K562 (cell line): ENCODE results near the gene ABHD1. TPM values are rescaled to one million over a fixed set of nuclear protein-coding genes. Genes with fewer than 3 reads are reported as not detected.
A peak's percentile ranks its signal among the peaks of the same experiment; 100 is the strongest.

ENCODE experiments used
- ATAC-seq: fragments of 200-7000 bp; cut with Tn5 transposase; 3 replicates; pipeline ENCODE4 v1.9.1; 2020; ENCODE audit warnings: moderate library complexity
- BruUV-seq: library from RNA; stranded (reverse); fragments of 400-500 nt; replicated peaks from 2 replicates; lab custom pipeline; 2021; lab: Mats Ljungman, UMichigan
- CTCF ChIA-PET: fragments of 300-600 bp; formaldehyde crosslinking; extraction: SDS; loops from one replicate; lab custom pipeline; 2021; ENCODE audit warnings: low intra/inter-chr PET ratio; lab: Yijun Ruan, JAX
- POLR2A ChIA-PET: fragments of 300-600, 350-650 bp; sonication (Branson Sonifier 250); formaldehyde crosslinking; extraction: SDS; loops from one replicate; lab custom pipeline; 2021; ENCODE audit warnings: antibody characterized with exemption, inconsistent platforms; lab: Yijun Ruan, JAX
- DNase-seq, 4 experiments: peaks; one replicate each; pipeline versions ENCODE4 v3.0.0 to v3.0.0-alpha.2; 2011 to 2018; ENCODE audit warnings: low spot score in 3 of 4, mixed read lengths in 3 of 4; ENCODE audit errors: extremely low read depth in 1 of 4
- FAIRE-seq: peaks from 2 replicates; lab custom pipeline; 2011; peaks lifted over from hg19 to GRCh38; lab: Jason Lieb, UNC
- H2AFZ ChIP-seq: 2 replicates; pipeline ENCODE4 v1.6.0; 2011; ENCODE audit warnings: low read depth, low read length, control low read depth, inconsistent platforms
- H3K27ac ChIP-seq: fragments of 200-600 bp; 3 replicates; pipeline ENCODE4 v1.8.0; 2011; ENCODE audit warnings: low read depth, mild to moderate bottlenecking, control low read depth, inconsistent platforms, low read length, moderate library complexity, mixed read lengths; ENCODE audit errors: extremely low read depth
- H3K27me3 ChIP-seq, 2 experiments: fragments of 300-600 bp in 1 of 2; 2 replicates in 1 of 2; 3 replicates in 1 of 2; pipeline versions ENCODE4 v1.6.0 to v1.8.0; 2011; ENCODE audit warnings: inconsistent platforms in 2 of 2, low read length in 2 of 2, mild to moderate bottlenecking in 1 of 2, mixed read lengths in 1 of 2, moderate library complexity in 1 of 2; ENCODE audit not compliant: control insufficient read depth in 2 of 2, insufficient read depth in 2 of 2
- H3K36me3 ChIP-seq: fragments of 300-600 bp; 3 replicates; pipeline ENCODE4 v1.8.0; 2011; ENCODE audit warnings: mild to moderate bottlenecking, low read length, inconsistent platforms; ENCODE audit not compliant: control insufficient read depth, insufficient read depth
- H3K4me1 ChIP-seq, 2 experiments: fragments of 200-600 bp in 1 of 2; replicated peaks in 1 of 2; 2 replicates in 1 of 2; 3 replicates in 1 of 2; pipeline versions ENCODE4 v1.5.1 to v1.8.0; 2011; ENCODE audit warnings: inconsistent platforms in 2 of 2, low read length in 2 of 2, mild to moderate bottlenecking in 1 of 2, mixed read lengths in 1 of 2, moderate library complexity in 1 of 2; ENCODE audit not compliant: control insufficient read depth in 2 of 2, insufficient read depth in 2 of 2
- H3K4me2 ChIP-seq: 2 replicates; pipeline ENCODE4 v1.6.1; 2011; ENCODE audit warnings: low read length, control low read depth, inconsistent platforms, mixed read lengths; ENCODE audit not compliant: insufficient read depth
- H3K4me3 ChIP-seq: fragments of 200-600 bp; sonication (generic), shearing (Covaris generic); 2 replicates; pipeline ENCODE4 v1.5.1; 2016; ENCODE audit warnings: control low read depth, inconsistent platforms
- H3K79me2 ChIP-seq: fragments of 200-600 bp; 3 replicates; pipeline ENCODE4 v1.8.0; 2011; ENCODE audit warnings: low read length, inconsistent platforms; ENCODE audit not compliant: control insufficient read depth, insufficient read depth
- H3K9ac ChIP-seq, 2 experiments: 2 replicates each; pipeline versions ENCODE4 v1.6.0 to v1.6.1; 2011; ENCODE audit warnings: low read depth in 2 of 2, low read length in 2 of 2, control low read depth in 1 of 2, inconsistent platforms in 1 of 2, mild to moderate bottlenecking in 1 of 2, mixed read lengths in 1 of 2; ENCODE audit not compliant: insufficient read depth in 1 of 2
- H3K9me1 ChIP-seq: one replicate; pipeline ENCODE4 v1.6.0; 2011; ENCODE audit warnings: inconsistent platforms, mild to moderate bottlenecking, low read length, moderate library complexity; ENCODE audit not compliant: control insufficient read depth, insufficient read depth
- H3K9me3 ChIP-seq: replicated peaks from 2 replicates; pipeline ENCODE4 v1.5.1; 2011; ENCODE audit warnings: low read depth, low read length, inconsistent platforms; ENCODE audit not compliant: control insufficient read depth, insufficient read depth
- H4K20me1 ChIP-seq: replicated peaks from 2 replicates; pipeline ENCODE4 v1.6.1; 2011; ENCODE audit warnings: low read length, inconsistent platforms, mixed read lengths; ENCODE audit not compliant: control insufficient read depth, insufficient read depth
- ASH1L ChIP-seq: fragments of 450-650 bp; IDR thresholded peaks from 2 replicates; pipeline ENCODE4 v1.6.1; 2018; ENCODE audit warnings: borderline replicate concordance, mild to moderate bottlenecking, low read depth; ENCODE audit not compliant: partially characterized antibody
- CC2D1A ChIP-seq: fragments of 450-650 bp; IDR thresholded peaks from 2 replicates; pipeline ENCODE4 v1.6.1; 2017; ENCODE audit warnings: mild to moderate bottlenecking
- E2F3 ChIP-seq: fragments of 250-450 bp; sonication (Bioruptor Pico); IDR thresholded peaks from 2 replicates; pipeline ENCODE4 v1.4.0; 2020; ENCODE audit warnings: mild to moderate bottlenecking
- ELF4 ChIP-seq: fragments of 450-650 bp; formaldehyde crosslinking; IDR thresholded peaks from 2 replicates; pipeline ENCODE4 v1.4.0; 2022; ENCODE audit warnings: missing genetic modification characterization
- FOXJ3 ChIP-seq: sonication (generic); formaldehyde crosslinking; IDR thresholded peaks from 2 replicates; pipeline ENCODE4 v1.4.0; 2020; ENCODE audit warnings: mild to moderate bottlenecking, missing genetic modification reagents
- HES1 ChIP-seq: fragments of 450-650 bp; IDR thresholded peaks from 2 replicates; pipeline ENCODE4 v1.6.1; 2016; ENCODE audit warnings: low read depth, mild to moderate bottlenecking, moderate library complexity
- MCM2 ChIP-seq: fragments of 450-650 bp; IDR thresholded peaks from 2 replicates; pipeline ENCODE4 v1.6.1; 2017; ENCODE audit warnings: low read depth, mild to moderate bottlenecking
- MTA1 ChIP-seq: fragments of 450-650 bp; IDR thresholded peaks from 2 replicates; pipeline ENCODE4 v1.6.1; 2017; ENCODE audit warnings: borderline replicate concordance
- NFIC ChIP-seq: fragments of 450-650 bp; IDR thresholded peaks from 2 replicates; pipeline ENCODE4 v1.6.1; 2017; ENCODE audit warnings: mild to moderate bottlenecking, inconsistent platforms
- SP2 ChIP-seq: IDR thresholded peaks from 2 replicates; pipeline ENCODE4 v1.6.1; 2011; ENCODE audit warnings: mild to moderate bottlenecking, low read depth, low read length, moderate library complexity; ENCODE audit not compliant: poor library complexity, severe bottlenecking; ENCODE audit errors: extremely low read depth
- STAT5B ChIP-seq: fragments of 250-450 bp; sonication (Bioruptor Pico); IDR thresholded peaks from 2 replicates; pipeline ENCODE4 v1.8.0; 2021; ENCODE audit warnings: mild to moderate bottlenecking, inconsistent platforms
- TCF7 ChIP-seq: sonication (generic); IDR thresholded peaks from 2 replicates; pipeline ENCODE4 v1.6.1; 2016; ENCODE audit warnings: antibody characterized with exemption, borderline replicate concordance
- USF1 ChIP-seq: sonication (generic); formaldehyde crosslinking; IDR thresholded peaks from 2 replicates; pipeline ENCODE4 v1.9.0; 2022; ENCODE audit warnings: mild to moderate bottlenecking, missing genetic modification reagents
- ZBTB12 ChIP-seq: fragments of 250-450 bp; sonication (Bioruptor Pico); IDR thresholded peaks from 2 replicates; pipeline ENCODE4 v1.4.0; 2020
- ZC3H4 ChIP-seq: sonication (generic); formaldehyde crosslinking; IDR thresholded peaks from 2 replicates; pipeline ENCODE4 v1.9.0; 2021; ENCODE audit warnings: missing genetic modification reagents, borderline replicate concordance
- ZNF121 ChIP-seq: sonication (generic); formaldehyde crosslinking; conservative IDR thresholded peaks from 2 replicates; pipeline ENCODE4 v1.8.0; 2022; ENCODE audit warnings: missing genetic modification reagents
- ZNF165 ChIP-seq: fragments of 250-450 bp; sonication (Bioruptor Pico); IDR thresholded peaks from 2 replicates; pipeline ENCODE4 v1.4.0; 2020; ENCODE audit warnings: borderline replicate concordance
- WGBS: fragments of 100-300 bp; shearing (Covaris generic); methylation state at CpG from one replicate; pipeline ENCODE4 v1.1.6; 2016; ENCODE audit warnings: low coverage, mixed read lengths; ENCODE audit not compliant: insufficient coverage; ENCODE audit errors: missing lambda C conversion rate; 5-methylcytosine and 5-hydroxymethylcytosine counted together
- in situ Hi-C: fragments of 300-500 bp; cut with MboI; formaldehyde crosslinking; loops from 4 replicates; pipeline ENCODE4 v1.15.0; 2018; ENCODE audit warnings: inconsistent platforms, mixed read lengths
- intact Hi-C: fragments of 100-400 bp; cut with micrococcal nuclease; formaldehyde crosslinking; loops from 2 replicates; pipeline ENCODE4 v1.14.2; 2022
- polyA plus RNA-seq, 8 experiments: library from polyadenylated mRNA; depleted of rRNA in 4 of 8; stranded (reverse) in 5 of 8; unstranded in 3 of 8; fragments of >200 nt; fragmentation: Nextera tagmentation in 2 of 8; fragmentation: Illumina TruSeq in 1 of 8; extraction: Ambion mirVana in 2 of 8; extraction: Trizol in 1 of 8; gene quantifications; 2 replicates each; pipeline versions ENCODE4 v1.2.1 to v1.2.3, GENCODE V29; 2011 to 2014; ENCODE audit warnings: inconsistent platforms in 1 of 8, missing spikeins in 1 of 8
- total RNA-seq, 7 experiments: library from RNA; depleted of rRNA in 6 of 7; stranded (reverse); fragments of >200 nt in 6 of 7; fragmentation: Illumina TruSeq in 2 of 7; extraction: Trizol in 2 of 7; gene quantifications; 2 replicates each; pipeline versions ENCODE4 v1.2.1 to v1.2.3, GENCODE V29; 2011 to 2021; ENCODE audit warnings: low replicate concordance in 1 of 7
- TF ChIP-seq, protein P1 (sequence below): fragments of 200-800 bp; sonication (Bioruptor generic); IDR thresholded peaks from 2 replicates; pipeline ENCODE4 v1.6.1; 2017; ENCODE audit warnings: missing genetic modification characterization, missing compliant biosample characterization

ABHD1 gene
- total and polyA plus RNA-seq, 9 of the 15 experiments (the other 6 are each of a cell fraction or from before 2014, with no cell fraction given): 0.10 to 0.16 (median 0.11) TPM; not detected in 5

- CTCF ChIA-PET: interaction anchor here (2.8 to 3.1 kb wide), 2 partner anchors 95 to 207 kb away, joined by 19 to 27 read pairs; no protein-coding TSS in a partner anchor
- in situ Hi-C loops: loop anchor here (5.0 kb wide), 2 partner anchors 95 to 185 kb away; partner anchors contain the start of gene TRIM54
- TF ChIP-seq E2F3 (CRISPR knock-in tag) (no peak), TCF7 (no peak), STAT5B (CRISPR knock-in tag) (no peak), USF1 (CRISPR knock-in tag) (no peak), CC2D1A (no peak), ZNF165 (CRISPR knock-in tag) (no peak), ZC3H4 (CRISPR knock-in tag) (no peak), MTA1 (no peak), FOXJ3 (CRISPR knock-in tag) (no peak), NFIC (no peak), ZBTB12 (CRISPR knock-in tag) (no peak), ZNF121 (no peak), ELF4 (CRISPR knock-in tag) (no peak), ASH1L (no peak), HES1 (no peak), SP2 (no peak), MCM2 (no peak)
- TF ChIP-seq, protein P1, sequence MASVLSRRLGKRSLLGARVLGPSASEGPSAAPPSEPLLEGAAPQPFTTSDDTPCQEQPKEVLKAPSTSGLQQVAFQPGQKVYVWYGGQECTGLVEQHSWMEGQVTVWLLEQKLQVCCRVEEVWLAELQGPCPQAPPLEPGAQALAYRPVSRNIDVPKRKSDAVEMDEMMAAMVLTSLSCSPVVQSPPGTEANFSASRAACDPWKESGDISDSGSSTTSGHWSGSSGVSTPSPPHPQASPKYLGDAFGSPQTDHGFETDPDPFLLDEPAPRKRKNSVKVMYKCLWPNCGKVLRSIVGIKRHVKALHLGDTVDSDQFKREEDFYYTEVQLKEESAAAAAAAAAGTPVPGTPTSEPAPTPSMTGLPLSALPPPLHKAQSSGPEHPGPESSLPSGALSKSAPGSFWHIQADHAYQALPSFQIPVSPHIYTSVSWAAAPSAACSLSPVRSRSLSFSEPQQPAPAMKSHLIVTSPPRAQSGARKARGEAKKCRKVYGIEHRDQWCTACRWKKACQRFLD (CRISPR knock-in tag): no peak
Observed at GRCh38 chr2:27096748-27097297, 26.8 kb upstream of the ABHD1 start.

More at GRCh38 chr2:27096748-27097297, 26.8 kb upstream of the ABHD1 start:
- WGBS: 52% methylated on average over 3 of the region's 3 CpGs
- BruUV-seq: no TSS peak
- H4K20me1 ChIP-seq: no peaks in the 10 kb centered on the region
- no peaks in the 10 kb centered on the region for H3K27me3 ChIP-seq
- no peak overlapping the region; the same call in 2 of the 3 replicates for H3K27ac ChIP-seq
- no peak overlapping the region for H3K4me3 ChIP-seq
- H3K9me1 ChIP-seq: no peaks in the 10 kb centered on the region
- H3K4me2 ChIP-seq: 0 out of 2 replicates have a peak overlapping the region, but pooled peaks have one; percentile 54
- no peaks in the 10 kb centered on the region; the same call in 2 of the 3 replicates for H3K36me3 ChIP-seq
- DNase-seq (no peak), FAIRE-seq (no peak), ATAC-seq (no peak)
- H2AFZ ChIP-seq: peak overlapping the region; percentile 87
- POLR2A ChIA-PET: interaction anchor here (1.6 kb wide), 2 partner anchors 9 to 10 kb away, joined by 4 to 5 read pairs; partner anchors contain the start of gene KHK
- peaks cover 34 to 50% of the 10 kb centered on the region in 2 experiments for H3K4me1 ChIP-seq
- H3K9ac ChIP-seq: peak overlapping the region in 1 of 2 experiments; percentile 74; a peak in 1 of 4 replicates
- peaks cover 3% of the 10 kb centered on the region; the same call in 2 of the 3 replicates for H3K79me2 ChIP-seq
- no peaks in the 10 kb centered on the region for H3K9me3 ChIP-seq
- intact Hi-C loops: loop anchor here (5.0 kb wide), 2 partner anchors 115 to 205 kb away; partner anchors contain the start of genes ATRAID and SLC5A6
